ENCODE measurements around the gene MT1M.

DNA sequence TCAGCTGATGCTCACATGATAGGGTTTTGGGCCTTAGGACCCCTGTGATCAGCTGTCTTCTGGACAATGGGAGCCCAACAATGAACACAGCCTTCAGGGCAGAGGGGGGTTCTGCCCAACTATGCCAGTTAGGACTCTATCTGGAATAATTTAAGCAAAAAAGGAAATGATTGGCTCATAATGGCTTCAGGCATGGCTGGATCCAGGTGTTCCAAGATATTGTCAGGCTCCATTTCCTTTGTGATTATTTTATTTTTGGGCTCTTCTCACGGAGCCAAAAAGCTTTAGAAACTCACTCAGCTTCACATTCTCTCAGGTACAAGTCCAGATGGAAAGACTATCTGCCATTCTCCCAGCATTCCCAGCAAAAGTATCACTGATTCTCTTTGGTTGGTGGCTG, 27.0 kb upstream of the MT1M start:
- TF ChIP-seq EZH2 (IDR thresholded peaks at IDR 0.05): no peak
- TF ChIP-seq POLR2AphosphoS5 (IDR thresholded peaks at IDR 0.05; ENCODE audit: borderline replicate concordance, low read depth, low read length): no peak
